ENCODE data around the gene TBCD. TPM values are rescaled to one million over a fixed set of nuclear protein-coding genes. Genes with fewer than 3 reads are reported as not detected.

Gene TBCD
- total RNA-seq, 2 experiments from 2014 or later: 87.8 to 145 TPM

GRCh38 chr17:82814834-82815233, 63.0 kb downstream of the TBCD start:
- Histone ChIP-seq H3K9me3 (ENCODE audit: low read length) (no peaks in the 10 kb centered on the region), H3K36me3 (ENCODE audit: insufficient read depth, low read length) (peaks cover 77% of the 10 kb centered on the region), H4K20me1 (ENCODE audit: insufficient read depth, low read length) (no peaks in the 10 kb centered on the region), H3K79me2 (ENCODE audit: insufficient read depth, low read depth, low read length) (no peaks in the 10 kb centered on the region), H3K27ac (ENCODE audit: low read depth, low read length, poor library complexity, severe bottlenecking) (no peak overlapping the region), H2AFZ (ENCODE audit: low read length) (no peak overlapping the region), H3K9me2 (ENCODE audit: insufficient read depth, low read length) (no peaks in the 10 kb centered on the region), H3K4me2 (ENCODE audit: low read length) (no peak overlapping the region), H3K4me1 (ENCODE audit: insufficient read depth, low read length, poor library complexity, severe bottlenecking) (peaks cover 5% of the 10 kb centered on the region), H3K4me3 (ENCODE audit: low read depth, low read length, poor library complexity, severe bottlenecking) (no peak overlapping the region)
- ChIA-PET CTCF (ENCODE audit: unreplicated experiment) (no interaction called here), POLR2A (no interaction called here)
- TF ChIP-seq, protein P1, sequence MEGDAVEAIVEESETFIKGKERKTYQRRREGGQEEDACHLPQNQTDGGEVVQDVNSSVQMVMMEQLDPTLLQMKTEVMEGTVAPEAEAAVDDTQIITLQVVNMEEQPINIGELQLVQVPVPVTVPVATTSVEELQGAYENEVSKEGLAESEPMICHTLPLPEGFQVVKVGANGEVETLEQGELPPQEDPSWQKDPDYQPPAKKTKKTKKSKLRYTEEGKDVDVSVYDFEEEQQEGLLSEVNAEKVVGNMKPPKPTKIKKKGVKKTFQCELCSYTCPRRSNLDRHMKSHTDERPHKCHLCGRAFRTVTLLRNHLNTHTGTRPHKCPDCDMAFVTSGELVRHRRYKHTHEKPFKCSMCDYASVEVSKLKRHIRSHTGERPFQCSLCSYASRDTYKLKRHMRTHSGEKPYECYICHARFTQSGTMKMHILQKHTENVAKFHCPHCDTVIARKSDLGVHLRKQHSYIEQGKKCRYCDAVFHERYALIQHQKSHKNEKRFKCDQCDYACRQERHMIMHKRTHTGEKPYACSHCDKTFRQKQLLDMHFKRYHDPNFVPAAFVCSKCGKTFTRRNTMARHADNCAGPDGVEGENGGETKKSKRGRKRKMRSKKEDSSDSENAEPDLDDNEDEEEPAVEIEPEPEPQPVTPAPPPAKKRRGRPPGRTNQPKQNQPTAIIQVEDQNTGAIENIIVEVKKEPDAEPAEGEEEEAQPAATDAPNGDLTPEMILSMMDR (conservative IDR thresholded peaks at IDR 0.05; ENCODE audit: low read length): no peak
- no peak for TF ChIP-seq EZH2phosphoT487 (IDR thresholded peaks at IDR 0.05; ENCODE audit: borderline replicate concordance, low read depth, low read length)
- no peak for DNase-seq (ENCODE audit: low spot score)
- BruUV-seq (replicated peaks): no TSS peak
- intact Hi-C loops (cut with micrococcal nuclease; ENCODE audit: unreplicated experiment): no loop called here

DNA sequence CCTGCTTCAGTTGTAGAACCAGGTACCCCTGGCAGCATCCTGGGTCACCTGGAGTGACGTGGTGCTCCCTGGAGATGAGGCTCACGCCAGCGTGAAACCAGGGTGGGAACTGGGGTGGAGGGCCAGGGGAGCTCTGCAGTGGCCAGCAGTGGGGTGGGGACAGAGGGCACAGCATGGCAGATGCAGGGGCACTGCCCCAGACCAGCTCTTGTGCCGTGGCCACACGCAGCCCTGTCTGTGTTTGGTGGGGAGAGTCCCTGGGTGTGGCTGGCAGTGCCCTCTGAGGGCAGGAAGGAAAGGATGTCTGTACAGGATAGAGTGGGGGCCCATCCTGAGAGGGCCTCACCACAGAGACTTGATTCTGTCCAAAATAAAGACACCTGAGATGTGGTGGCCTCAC, 63.5 kb downstream of the TBCD start:
- no peak for DNase-seq (ENCODE audit: low spot score)
- no peak overlapping the region for H3K4me3 ChIP-seq (ENCODE audit: low read depth, low read length, poor library complexity, severe bottlenecking)
- peaks cover 77% of the 10 kb centered on the region for H3K36me3 ChIP-seq (ENCODE audit: insufficient read depth, low read length)
- H3K27ac ChIP-seq (ENCODE audit: low read depth, low read length, poor library complexity, severe bottlenecking): no peak overlapping the region
- no peaks in the 10 kb centered on the region for H4K20me1 ChIP-seq (ENCODE audit: insufficient read depth, low read length)
- H3K9me3 ChIP-seq (ENCODE audit: low read length): peaks cover 4% of the 10 kb centered on the region; the same call in 1 of the 2 replicates
- peaks cover 5% of the 10 kb centered on the region for H3K4me1 ChIP-seq (ENCODE audit: insufficient read depth, low read length, poor library complexity, severe bottlenecking)
- H3K4me2 ChIP-seq (ENCODE audit: low read length): no peak overlapping the region
- no peaks in the 10 kb centered on the region for H3K9me2 ChIP-seq (ENCODE audit: insufficient read depth, low read length)
- no TSS peak for BruUV-seq (replicated peaks)
- intact Hi-C loops (cut with micrococcal nuclease; ENCODE audit: unreplicated experiment): no loop called here
- no peaks in the 10 kb centered on the region for H3K79me2 ChIP-seq (ENCODE audit: insufficient read depth, low read depth, low read length)
- POLR2A ChIA-PET: no interaction called here
- CTCF ChIA-PET (ENCODE audit: unreplicated experiment): no interaction called here
- no peak for TF ChIP-seq EZH2phosphoT487 (IDR thresholded peaks at IDR 0.05; ENCODE audit: borderline replicate concordance, low read depth, low read length)
- TF ChIP-seq, protein P1 (conservative IDR thresholded peaks at IDR 0.05; ENCODE audit: low read length): no peak
- H2AFZ ChIP-seq (ENCODE audit: low read length): no peak overlapping the region

DNA sequence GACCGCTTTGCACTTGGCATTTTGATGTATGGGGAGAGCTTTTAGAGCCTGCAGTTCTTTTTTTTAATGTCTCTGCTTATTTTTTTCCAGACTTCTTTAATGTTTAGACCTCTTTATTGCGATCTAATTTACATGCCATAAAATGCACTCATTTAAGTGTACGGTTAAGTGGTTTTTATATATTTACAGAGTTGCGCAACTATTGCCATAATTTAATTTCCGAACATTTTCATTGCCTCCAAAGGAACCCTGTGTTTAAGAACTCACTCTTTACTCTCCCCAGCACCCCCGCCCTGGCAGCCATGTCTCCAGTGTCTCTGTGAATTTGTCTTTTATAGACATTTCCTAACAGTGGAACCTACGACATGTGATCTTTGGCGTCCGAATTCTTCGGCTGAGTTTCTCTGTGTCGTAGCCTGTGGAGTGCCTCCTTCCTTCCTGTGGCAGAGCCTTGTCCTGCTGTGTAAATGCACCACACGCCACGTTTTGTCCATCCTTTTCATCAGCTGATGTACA, 64.0 kb downstream of the TBCD start:
- no TSS peak for BruUV-seq (replicated peaks)
- no peak for DNase-seq (ENCODE audit: low spot score)
- no peak overlapping the region for H3K27ac ChIP-seq (ENCODE audit: low read depth, low read length, poor library complexity, severe bottlenecking)
- no peaks in the 10 kb centered on the region for H4K20me1 ChIP-seq (ENCODE audit: insufficient read depth, low read length)
- H3K4me3 ChIP-seq (ENCODE audit: low read depth, low read length, poor library complexity, severe bottlenecking): no peak overlapping the region
- no peaks in the 10 kb centered on the region for H3K79me2 ChIP-seq (ENCODE audit: insufficient read depth, low read depth, low read length)
- no peak for TF ChIP-seq EZH2phosphoT487 (IDR thresholded peaks at IDR 0.05; ENCODE audit: borderline replicate concordance, low read depth, low read length)
- TF ChIP-seq, protein P1 (conservative IDR thresholded peaks at IDR 0.05; ENCODE audit: low read length): no peak
- H3K4me1 ChIP-seq (ENCODE audit: insufficient read depth, low read length, poor library complexity, severe bottlenecking): peaks cover 5% of the 10 kb centered on the region
- H3K4me2 ChIP-seq (ENCODE audit: low read length): no peak overlapping the region
- ChIA-PET POLR2A (no interaction called here), CTCF (ENCODE audit: unreplicated experiment) (no interaction called here)
- peaks cover 7% of the 10 kb centered on the region; the same call in 1 of the 2 replicates for H3K9me3 ChIP-seq (ENCODE audit: low read length)
- peaks cover 77% of the 10 kb centered on the region for H3K36me3 ChIP-seq (ENCODE audit: insufficient read depth, low read length)
- H3K9me2 ChIP-seq (ENCODE audit: insufficient read depth, low read length): no peaks in the 10 kb centered on the region
- intact Hi-C loops (cut with micrococcal nuclease; ENCODE audit: unreplicated experiment): no loop called here
- H2AFZ ChIP-seq (ENCODE audit: low read length): no peak overlapping the region

All from OCI-LY7 (cell line).